GM12878 (cell line): ENCODE results near the gene MATN1. TPM values are rescaled to one million over a fixed set of nuclear protein-coding genes. Genes with fewer than 3 reads are reported as not detected.

Experiments
- ATAC-seq: fragments of 200-7000 bp; cut with Tn5 transposase; 3 replicates; pipeline ENCODE4 v1.9.1; 2020; ENCODE audit warnings: mild to moderate bottlenecking, moderate library complexity
- BruUV-seq: library from RNA; stranded (reverse); fragments of 400-500 nt; replicated peaks from 2 replicates; lab custom pipeline; 2021; lab: Mats Ljungman, UMichigan
- CTCF ChIA-PET: fragments of 300-600 bp; sonication (Branson Sonifier 250); formaldehyde crosslinking; extraction: SDS; loops from one replicate; lab custom pipeline; 2021; ENCODE audit warnings: inconsistent platforms; lab: Yijun Ruan, JAX
- POLR2A ChIA-PET: fragments of 350-600 bp; formaldehyde crosslinking; extraction: SDS; loops from one replicate; lab custom pipeline; 2021; ENCODE audit warnings: inconsistent platforms; lab: Charles Lee
- RAD21 ChIA-PET: fragments of 300-600 bp; sonication (Branson Sonifier 250); formaldehyde crosslinking; loops from one replicate; lab custom pipeline; 2023; ENCODE audit warnings: antibody characterized with exemption; ENCODE audit not compliant: unreplicated experiment; lab: Charles Lee
- SMC1A ChIA-PET: fragments of 300-600 bp; sonication (Branson Sonifier 250); formaldehyde crosslinking; loops from one replicate; lab custom pipeline; 2023; ENCODE audit not compliant: unreplicated experiment, uncharacterized antibody; lab: Charles Lee
- DNase-seq: peaks from one replicate; pipeline ENCODE4 v3.0.0-alpha.2; 2011; ENCODE audit warnings: low read depth, low spot score
- FAIRE-seq: peaks from 3 replicates; lab custom pipeline; 2011; peaks lifted over from hg19 to GRCh38; lab: Jason Lieb, UNC
- H2AFZ ChIP-seq: 2 replicates; pipeline ENCODE4 v1.6.0; 2011; ENCODE audit warnings: low read depth, low read length, control low read depth; ENCODE audit not compliant: control insufficient read depth
- H3K27ac ChIP-seq: 2 replicates; pipeline ENCODE4 v1.5.1; 2011; ENCODE audit warnings: control low read depth; ENCODE audit not compliant: control insufficient read depth, insufficient read depth
- H3K27me3 ChIP-seq, 2 experiments: replicated peaks in 1 of 2; 2 replicates each; pipeline versions ENCODE4 v1.6.0 to v1.6.1; 2011; ENCODE audit warnings: low read length in 1 of 2; ENCODE audit not compliant: control insufficient read depth in 2 of 2, insufficient read depth in 2 of 2
- H3K36me3 ChIP-seq, 2 experiments: 2 replicates each; pipeline ENCODE4 v1.5.1; 2011; ENCODE audit warnings: low read length in 1 of 2; ENCODE audit not compliant: control insufficient read depth in 2 of 2, insufficient read depth in 2 of 2
- H3K4me1 ChIP-seq: 2 replicates; pipeline ENCODE4 v1.6.1; 2011; ENCODE audit warnings: mild to moderate bottlenecking, low read length, moderate library complexity, mixed read lengths; ENCODE audit not compliant: control insufficient read depth, insufficient read depth
- H3K4me2 ChIP-seq: 2 replicates; pipeline ENCODE4 v1.6.0; 2011; ENCODE audit warnings: control low read depth; ENCODE audit not compliant: control insufficient read depth, insufficient read depth
- H3K4me3 ChIP-seq: fragments of 200-600 bp; sonication (generic); 2 replicates; pipeline ENCODE4 v1.5.1; 2016
- H3K79me2 ChIP-seq: 2 replicates; pipeline ENCODE4 v1.6.0; 2011; ENCODE audit warnings: low read length; ENCODE audit not compliant: control insufficient read depth, insufficient read depth
- H3K9ac ChIP-seq: 2 replicates; pipeline ENCODE4 v1.8.0; 2011; ENCODE audit warnings: low read length, control low read depth, mixed read lengths; ENCODE audit not compliant: control insufficient read depth, insufficient read depth
- H3K9me3 ChIP-seq: replicated peaks from 3 replicates; pipeline ENCODE4 v1.5.1; 2011; ENCODE audit warnings: mild to moderate bottlenecking, low read length; ENCODE audit not compliant: control insufficient read depth, insufficient read depth
- H4K20me1 ChIP-seq: 2 replicates; pipeline ENCODE4 v1.6.0; 2011; ENCODE audit not compliant: control insufficient read depth, insufficient read depth
- CBFB ChIP-seq: IDR thresholded peaks from 2 replicates; pipeline ENCODE4 v1.6.1; 2016; ENCODE audit warnings: antibody characterized with exemption, low read depth
- CEBPB ChIP-seq, 2 experiments: fragments of 150-350 bp in 1 of 2; IDR thresholded peaks; 2 replicates each; pipeline ENCODE4 v1.6.1; 2012 to 2014; ENCODE audit warnings: low read depth in 2 of 2, low read length in 2 of 2, borderline replicate concordance in 1 of 2, inconsistent platforms in 1 of 2
- HCFC1 ChIP-seq: fragments of 150-350 bp; IDR thresholded peaks from 2 replicates; pipeline ENCODE4 v1.6.1; 2014; ENCODE audit warnings: low read length
- HDGF ChIP-seq: fragments of 450-650 bp; IDR thresholded peaks from 2 replicates; pipeline ENCODE4 v1.6.1; 2016; ENCODE audit warnings: antibody characterized with exemption
- JUNB ChIP-seq: IDR thresholded peaks from 2 replicates; pipeline ENCODE4 v1.6.1; 2016; ENCODE audit warnings: antibody characterized with exemption, mild to moderate bottlenecking
- LARP7 ChIP-seq: fragments of 450-650 bp; IDR thresholded peaks from 2 replicates; pipeline ENCODE4 v1.6.1; 2017; ENCODE audit warnings: mild to moderate bottlenecking
- MAX ChIP-seq: IDR thresholded peaks from 2 replicates; pipeline ENCODE4 v1.6.1; 2012; ENCODE audit warnings: low read depth, low read length, improper control_type of control experiment
- NFYA ChIP-seq: IDR thresholded peaks from 2 replicates; pipeline ENCODE4 v1.6.1; 2011; ENCODE audit warnings: low read depth, mild to moderate bottlenecking, low read length, improper control_type of control experiment, borderline replicate concordance
- NFYB ChIP-seq: IDR thresholded peaks from 2 replicates; pipeline ENCODE4 v1.6.1; 2011; ENCODE audit warnings: low read depth, mild to moderate bottlenecking, low read length, improper control_type of control experiment, moderate library complexity; ENCODE audit not compliant: insufficient read depth
- RUNX3 ChIP-seq: IDR thresholded peaks from 2 replicates; pipeline ENCODE4 v1.6.1; 2012; ENCODE audit warnings: low read length, inconsistent platforms
- SMARCA5 ChIP-seq: fragments of 450-650 bp; IDR thresholded peaks from 2 replicates; pipeline ENCODE4 v1.6.1; 2017; ENCODE audit warnings: mild to moderate bottlenecking
- TCF12 ChIP-seq: IDR thresholded peaks from 2 replicates; pipeline ENCODE4 v1.6.1; 2011; ENCODE audit warnings: low read depth, mild to moderate bottlenecking, low read length
- WGBS: methylation state at CpG from one replicate; pipeline ENCODE4 v1.1.6; 2016; ENCODE audit warnings: low lambda C conversion rate; ENCODE audit not compliant: insufficient replicate concordance, insufficient coverage; ENCODE audit errors: missing lambda C conversion rate; 5-methylcytosine and 5-hydroxymethylcytosine counted together
- in situ Hi-C: fragments of 300-500 bp; cut with MboI; formaldehyde crosslinking; loops from 9 replicates; pipeline ENCODE4 v1.14.3; 2018; ENCODE audit warnings: mixed read lengths
- intact Hi-C: fragments of 100-400 bp; cut with micrococcal nuclease; formaldehyde crosslinking; loops from one replicate; pipeline ENCODE4 v1.14.2; 2022; ENCODE audit not compliant: unreplicated experiment
- polyA plus RNA-seq, 11 experiments: library from polyadenylated mRNA; depleted of rRNA in 4 of 11; unstranded in 6 of 11; stranded (reverse) in 5 of 11; fragments of >200 nt; fragmentation: Nextera tagmentation in 4 of 11; fragmentation: Illumina TruSeq in 1 of 11; extraction: Ambion mirVana in 4 of 11; extraction: Trizol in 1 of 11; gene quantifications; 1 replicate in 1 of 11; 2 replicates in 10 of 11; pipeline versions ENCODE4 v1.2.1 to v1.2.3, GENCODE V29; 2011 to 2016; ENCODE audit warnings: inconsistent platforms in 2 of 11, missing spikeins in 2 of 11, low read depth in 1 of 11
- total RNA-seq, 4 experiments: library from RNA; depleted of rRNA in 3 of 4; stranded (reverse); fragments of >200 nt in 3 of 4; fragmentation: Illumina TruSeq in 1 of 4; extraction: Trizol in 1 of 4; gene quantifications; 2 replicates each; pipeline versions ENCODE4 v1.2.1 to v1.2.3, GENCODE V29; 2013 to 2021
- TF ChIP-seq, protein P1 (sequence below): fragments of 450-650 bp; formaldehyde crosslinking; IDR thresholded peaks from 2 replicates; pipeline ENCODE4 v1.4.0; 2022; ENCODE audit warnings: mild to moderate bottlenecking, moderate library complexity
- TF ChIP-seq, protein P2 (sequence below): fragments of 450-650 bp; IDR thresholded peaks from 2 replicates; pipeline ENCODE4 v1.6.1; 2017; ENCODE audit warnings: low read depth, mild to moderate bottlenecking, moderate library complexity
- TF ChIP-seq, protein P3 (sequence below): IDR thresholded peaks from 2 replicates; pipeline ENCODE4 v1.6.1; 2012; ENCODE audit warnings: mild to moderate bottlenecking, low read depth, low read length

Gene MATN1
- total and polyA plus RNA-seq, 10 of the 15 experiments (the other 5 are each of a cell fraction or from before 2014, with no cell fraction given), result 0.04 to 0.50 (median 0.10) TPM; not detected in 1

- TF ChIP-seq, protein P1, sequence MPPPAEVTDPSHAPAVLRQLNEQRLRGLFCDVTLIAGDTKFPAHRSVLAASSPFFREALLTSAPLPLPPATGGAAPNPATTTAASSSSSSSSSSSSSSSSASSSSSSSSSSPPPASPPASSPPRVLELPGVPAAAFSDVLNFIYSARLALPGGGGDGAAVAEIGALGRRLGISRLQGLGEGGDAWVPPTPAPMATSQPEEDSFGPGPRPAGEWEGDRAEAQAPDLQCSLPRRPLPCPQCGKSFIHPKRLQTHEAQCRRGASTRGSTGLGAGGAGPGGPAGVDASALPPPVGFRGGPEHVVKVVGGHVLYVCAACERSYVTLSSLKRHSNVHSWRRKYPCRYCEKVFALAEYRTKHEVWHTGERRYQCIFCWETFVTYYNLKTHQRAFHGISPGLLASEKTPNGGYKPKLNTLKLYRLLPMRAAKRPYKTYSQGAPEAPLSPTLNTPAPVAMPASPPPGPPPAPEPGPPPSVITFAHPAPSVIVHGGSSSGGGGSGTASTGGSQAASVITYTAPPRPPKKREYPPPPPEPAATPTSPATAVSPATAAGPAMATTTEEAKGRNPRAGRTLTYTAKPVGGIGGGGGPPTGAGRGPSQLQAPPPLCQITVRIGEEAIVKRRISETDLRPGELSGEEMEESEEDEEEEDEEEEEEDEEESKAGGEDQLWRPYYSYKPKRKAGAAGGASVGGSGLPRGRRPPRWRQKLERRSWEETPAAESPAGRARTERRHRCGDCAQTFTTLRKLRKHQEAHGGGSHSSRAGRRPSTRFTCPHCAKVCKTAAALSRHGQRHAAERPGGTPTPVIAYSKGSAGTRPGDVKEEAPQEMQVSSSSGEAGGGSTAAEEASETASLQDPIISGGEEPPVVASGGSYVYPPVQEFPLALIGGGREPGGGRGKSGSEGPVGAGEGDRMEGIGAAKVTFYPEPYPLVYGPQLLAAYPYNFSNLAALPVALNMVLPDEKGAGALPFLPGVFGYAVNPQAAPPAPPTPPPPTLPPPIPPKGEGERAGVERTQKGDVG (CRISPR knock-in tag), result no peak
- TF ChIP-seq SMARCA5 (no peak), RUNX3 (no peak), NFYA (no peak)
- TF ChIP-seq, protein P2, sequence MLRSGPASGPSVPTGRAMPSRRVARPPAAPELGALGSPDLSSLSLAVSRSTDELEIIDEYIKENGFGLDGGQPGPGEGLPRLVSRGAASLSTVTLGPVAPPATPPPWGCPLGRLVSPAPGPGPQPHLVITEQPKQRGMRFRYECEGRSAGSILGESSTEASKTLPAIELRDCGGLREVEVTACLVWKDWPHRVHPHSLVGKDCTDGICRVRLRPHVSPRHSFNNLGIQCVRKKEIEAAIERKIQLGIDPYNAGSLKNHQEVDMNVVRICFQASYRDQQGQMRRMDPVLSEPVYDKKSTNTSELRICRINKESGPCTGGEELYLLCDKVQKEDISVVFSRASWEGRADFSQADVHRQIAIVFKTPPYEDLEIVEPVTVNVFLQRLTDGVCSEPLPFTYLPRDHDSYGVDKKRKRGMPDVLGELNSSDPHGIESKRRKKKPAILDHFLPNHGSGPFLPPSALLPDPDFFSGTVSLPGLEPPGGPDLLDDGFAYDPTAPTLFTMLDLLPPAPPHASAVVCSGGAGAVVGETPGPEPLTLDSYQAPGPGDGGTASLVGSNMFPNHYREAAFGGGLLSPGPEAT, result no peak
Measured at GRCh38 chr1:30684259-30684658, 39.1 kb downstream of the MATN1 start (continued).

- FAIRE-seq (no peak), DNase-seq (no peak), ATAC-seq (no peak)
- POLR2A ChIA-PET, result interaction anchor here (0.6 kb wide), 1 partner anchor 78 kb away, joined by 7 read pairs; no protein-coding TSS in a partner anchor
- no peaks in the 10 kb centered on the region for H4K20me1 ChIP-seq
- no peak overlapping the region for H3K9ac ChIP-seq
- no peaks in the 10 kb centered on the region for H3K79me2 ChIP-seq
- H3K4me3 ChIP-seq, result no peak overlapping the region
- in situ Hi-C loops, result no loop called here
- SMC1A ChIA-PET, result no interaction called here
- H3K36me3 ChIP-seq, result no peaks in the 10 kb centered on the region
- CTCF ChIA-PET, result no interaction called here
- intact Hi-C loops, result no loop called here
- H3K4me2 ChIP-seq, result no peak overlapping the region
- BruUV-seq, result no TSS peak
- RAD21 ChIA-PET, result no interaction called here
- no peak overlapping the region for H3K27ac ChIP-seq
- H3K9me3 ChIP-seq, result no peaks in the 10 kb centered on the region; the same call in 2 of the 3 replicates
- 2% methylated on average over 5 of the region's 5 CpGs for WGBS
- no peaks in the 10 kb centered on the region for H3K4me1 ChIP-seq
- H2AFZ ChIP-seq, result no peak overlapping the region
- H3K27me3 ChIP-seq, result peaks cover 4 to 5% of the 10 kb centered on the region in 2 experiments; a peak in 2 of 4 replicates
- TF ChIP-seq, protein P3, sequence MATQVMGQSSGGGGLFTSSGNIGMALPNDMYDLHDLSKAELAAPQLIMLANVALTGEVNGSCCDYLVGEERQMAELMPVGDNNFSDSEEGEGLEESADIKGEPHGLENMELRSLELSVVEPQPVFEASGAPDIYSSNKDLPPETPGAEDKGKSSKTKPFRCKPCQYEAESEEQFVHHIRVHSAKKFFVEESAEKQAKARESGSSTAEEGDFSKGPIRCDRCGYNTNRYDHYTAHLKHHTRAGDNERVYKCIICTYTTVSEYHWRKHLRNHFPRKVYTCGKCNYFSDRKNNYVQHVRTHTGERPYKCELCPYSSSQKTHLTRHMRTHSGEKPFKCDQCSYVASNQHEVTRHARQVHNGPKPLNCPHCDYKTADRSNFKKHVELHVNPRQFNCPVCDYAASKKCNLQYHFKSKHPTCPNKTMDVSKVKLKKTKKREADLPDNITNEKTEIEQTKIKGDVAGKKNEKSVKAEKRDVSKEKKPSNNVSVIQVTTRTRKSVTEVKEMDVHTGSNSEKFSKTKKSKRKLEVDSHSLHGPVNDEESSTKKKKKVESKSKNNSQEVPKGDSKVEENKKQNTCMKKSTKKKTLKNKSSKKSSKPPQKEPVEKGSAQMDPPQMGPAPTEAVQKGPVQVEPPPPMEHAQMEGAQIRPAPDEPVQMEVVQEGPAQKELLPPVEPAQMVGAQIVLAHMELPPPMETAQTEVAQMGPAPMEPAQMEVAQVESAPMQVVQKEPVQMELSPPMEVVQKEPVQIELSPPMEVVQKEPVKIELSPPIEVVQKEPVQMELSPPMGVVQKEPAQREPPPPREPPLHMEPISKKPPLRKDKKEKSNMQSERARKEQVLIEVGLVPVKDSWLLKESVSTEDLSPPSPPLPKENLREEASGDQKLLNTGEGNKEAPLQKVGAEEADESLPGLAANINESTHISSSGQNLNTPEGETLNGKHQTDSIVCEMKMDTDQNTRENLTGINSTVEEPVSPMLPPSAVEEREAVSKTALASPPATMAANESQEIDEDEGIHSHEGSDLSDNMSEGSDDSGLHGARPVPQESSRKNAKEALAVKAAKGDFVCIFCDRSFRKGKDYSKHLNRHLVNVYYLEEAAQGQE, result no peak
- TF ChIP-seq NFYB, result no peak
- TF ChIP-seq LARP7, result no peak
- TF ChIP-seq MAX, result no peak
- no peak for TF ChIP-seq HDGF
- TF ChIP-seq TCF12, result no peak
- TF ChIP-seq CEBPB (IDR thresholded peaks at IDR 0.05; ENCODE audit: borderline replicate concordance in 1 of 2, low read depth in 2 of 2, low read length in 2 of 2), result no peak
- no peak for TF ChIP-seq CBFB
- TF ChIP-seq HCFC1, result no peak
- no peak for TF ChIP-seq JUNB
Measured at GRCh38 chr1:30683699-30684098, 39.7 kb downstream of the MATN1 start.
